Measurements from ENCODE around the gene CLASP1. TPM values are rescaled to one million over a fixed set of nuclear protein-coding genes. Genes with fewer than 3 reads are reported as not detected.

Gene CLASP1
- total and polyA plus RNA-seq, 2 experiments from 2014 or later: 16.6 to 56.3 TPM

DNA sequence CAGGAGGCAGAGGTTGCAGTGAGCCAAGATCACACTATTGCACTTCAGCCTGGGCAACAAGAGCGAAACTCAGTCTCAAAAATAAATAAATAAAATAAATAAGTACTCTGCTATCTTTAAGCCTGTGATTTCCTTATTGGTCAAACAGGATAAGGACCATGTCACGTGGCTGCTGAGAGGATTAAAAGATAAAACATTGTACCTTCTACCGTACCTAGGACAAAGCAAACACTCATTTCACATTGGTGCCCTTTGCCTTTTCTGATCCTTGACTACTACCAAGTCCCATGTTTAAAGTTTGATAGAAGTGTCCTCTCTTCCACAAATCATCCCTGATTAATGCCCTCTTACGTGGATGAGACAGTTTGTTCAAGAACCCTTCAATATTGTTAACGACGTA lies 244.0 kb downstream of the CLASP1 start:
- no peaks in the 10 kb centered on the region for H3K27me3 ChIP-seq (ENCODE audit: insufficient read depth)
- no peak overlapping the region for H3K27ac ChIP-seq (ENCODE audit: low read depth)
- 0 out of 2 replicates have a peak, but pooled peaks cover under 1% of the 10 kb centered on the region for H3K4me1 ChIP-seq (ENCODE audit: insufficient read depth)
- no peak overlapping the region for H3K4me3 ChIP-seq
- H3K9me3 Mint-ChIP-seq: no peaks in the 10 kb centered on the region
- peaks cover 8% of the 10 kb centered on the region; the same call in 1 of the 2 replicates for H3K36me3 ChIP-seq (ENCODE audit: insufficient read depth)
- no peak for ATAC-seq
- H3K9me2 ChIP-seq (ENCODE audit: insufficient read depth): no peaks in the 10 kb centered on the region
- peaks cover 2% of the 10 kb centered on the region for H3K27me3 Mint-ChIP-seq (ENCODE audit: insufficient read depth, low read depth, poor library complexity)
- TF ChIP-seq STAT1 (IDR thresholded peaks at IDR 0.05; ENCODE audit: unreplicated experiment): no peak
- no peak for TF ChIP-seq CREB1 (CRISPR knock-in tag; IDR thresholded peaks at IDR 0.05; ENCODE audit: low read depth)
- TF ChIP-seq EZH2phosphoT487 (IDR thresholded peaks at IDR 0.05; ENCODE audit: unreplicated experiment): no peak
- TF ChIP-seq, protein P1, sequence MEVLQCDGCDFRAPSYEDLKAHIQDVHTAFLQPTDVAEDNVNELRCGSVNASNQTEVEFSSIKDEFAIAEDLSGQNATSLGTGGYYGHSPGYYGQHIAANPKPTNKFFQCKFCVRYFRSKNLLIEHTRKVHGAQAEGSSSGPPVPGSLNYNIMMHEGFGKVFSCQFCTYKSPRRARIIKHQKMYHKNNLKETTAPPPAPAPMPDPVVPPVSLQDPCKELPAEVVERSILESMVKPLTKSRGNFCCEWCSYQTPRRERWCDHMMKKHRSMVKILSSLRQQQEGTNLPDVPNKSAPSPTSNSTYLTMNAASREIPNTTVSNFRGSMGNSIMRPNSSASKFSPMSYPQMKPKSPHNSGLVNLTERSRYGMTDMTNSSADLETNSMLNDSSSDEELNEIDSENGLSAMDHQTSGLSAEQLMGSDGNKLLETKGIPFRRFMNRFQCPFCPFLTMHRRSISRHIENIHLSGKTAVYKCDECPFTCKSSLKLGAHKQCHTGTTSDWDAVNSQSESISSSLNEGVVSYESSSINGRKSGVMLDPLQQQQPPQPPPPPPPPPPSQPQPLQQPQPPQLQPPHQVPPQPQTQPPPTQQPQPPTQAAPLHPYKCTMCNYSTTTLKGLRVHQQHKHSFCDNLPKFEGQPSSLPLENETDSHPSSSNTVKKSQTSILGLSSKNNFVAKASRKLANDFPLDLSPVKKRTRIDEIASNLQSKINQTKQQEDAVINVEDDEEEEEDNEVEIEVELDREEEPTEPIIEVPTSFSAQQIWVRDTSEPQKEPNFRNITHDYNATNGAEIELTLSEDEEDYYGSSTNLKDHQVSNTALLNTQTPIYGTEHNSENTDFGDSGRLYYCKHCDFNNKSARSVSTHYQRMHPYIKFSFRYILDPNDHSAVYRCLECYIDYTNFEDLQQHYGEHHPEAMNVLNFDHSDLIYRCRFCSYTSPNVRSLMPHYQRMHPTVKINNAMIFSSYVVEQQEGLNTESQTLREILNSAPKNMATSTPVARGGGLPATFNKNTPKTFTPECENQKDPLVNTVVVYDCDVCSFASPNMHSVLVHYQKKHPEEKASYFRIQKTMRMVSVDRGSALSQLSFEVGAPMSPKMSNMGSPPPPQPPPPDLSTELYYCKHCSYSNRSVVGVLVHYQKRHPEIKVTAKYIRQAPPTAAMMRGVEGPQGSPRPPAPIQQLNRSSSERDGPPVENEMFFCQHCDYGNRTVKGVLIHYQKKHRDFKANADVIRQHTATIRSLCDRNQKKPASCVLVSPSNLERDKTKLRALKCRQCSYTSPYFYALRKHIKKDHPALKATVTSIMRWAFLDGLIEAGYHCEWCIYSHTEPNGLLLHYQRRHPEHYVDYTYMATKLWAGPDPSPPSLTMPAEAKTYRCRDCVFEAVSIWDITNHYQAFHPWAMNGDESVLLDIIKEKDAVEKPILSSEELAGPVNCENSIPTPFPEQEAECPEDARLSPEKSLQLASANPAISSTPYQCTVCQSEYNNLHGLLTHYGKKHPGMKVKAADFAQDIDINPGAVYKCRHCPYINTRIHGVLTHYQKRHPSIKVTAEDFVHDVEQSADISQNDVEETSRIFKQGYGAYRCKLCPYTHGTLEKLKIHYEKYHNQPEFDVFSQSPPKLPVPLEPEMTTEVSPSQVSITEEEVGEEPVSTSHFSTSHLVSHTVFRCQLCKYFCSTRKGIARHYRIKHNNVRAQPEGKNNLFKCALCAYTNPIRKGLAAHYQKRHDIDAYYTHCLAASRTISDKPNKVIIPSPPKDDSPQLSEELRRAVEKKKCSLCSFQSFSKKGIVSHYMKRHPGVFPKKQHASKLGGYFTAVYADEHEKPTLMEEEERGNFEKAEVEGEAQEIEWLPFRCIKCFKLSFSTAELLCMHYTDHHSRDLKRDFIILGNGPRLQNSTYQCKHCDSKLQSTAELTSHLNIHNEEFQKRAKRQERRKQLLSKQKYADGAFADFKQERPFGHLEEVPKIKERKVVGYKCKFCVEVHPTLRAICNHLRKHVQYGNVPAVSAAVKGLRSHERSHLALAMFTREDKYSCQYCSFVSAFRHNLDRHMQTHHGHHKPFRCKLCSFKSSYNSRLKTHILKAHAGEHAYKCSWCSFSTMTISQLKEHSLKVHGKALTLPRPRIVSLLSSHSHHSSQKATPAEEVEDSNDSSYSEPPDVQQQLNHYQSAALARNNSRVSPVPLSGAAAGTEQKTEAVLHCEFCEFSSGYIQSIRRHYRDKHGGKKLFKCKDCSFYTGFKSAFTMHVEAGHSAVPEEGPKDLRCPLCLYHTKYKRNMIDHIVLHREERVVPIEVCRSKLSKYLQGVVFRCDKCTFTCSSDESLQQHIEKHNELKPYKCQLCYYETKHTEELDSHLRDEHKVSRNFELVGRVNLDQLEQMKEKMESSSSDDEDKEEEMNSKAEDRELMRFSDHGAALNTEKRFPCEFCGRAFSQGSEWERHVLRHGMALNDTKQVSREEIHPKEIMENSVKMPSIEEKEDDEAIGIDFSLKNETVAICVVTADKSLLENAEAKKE (CRISPR knock-in tag; IDR thresholded peaks at IDR 0.05): no peak
- TF ChIP-seq, protein P2, sequence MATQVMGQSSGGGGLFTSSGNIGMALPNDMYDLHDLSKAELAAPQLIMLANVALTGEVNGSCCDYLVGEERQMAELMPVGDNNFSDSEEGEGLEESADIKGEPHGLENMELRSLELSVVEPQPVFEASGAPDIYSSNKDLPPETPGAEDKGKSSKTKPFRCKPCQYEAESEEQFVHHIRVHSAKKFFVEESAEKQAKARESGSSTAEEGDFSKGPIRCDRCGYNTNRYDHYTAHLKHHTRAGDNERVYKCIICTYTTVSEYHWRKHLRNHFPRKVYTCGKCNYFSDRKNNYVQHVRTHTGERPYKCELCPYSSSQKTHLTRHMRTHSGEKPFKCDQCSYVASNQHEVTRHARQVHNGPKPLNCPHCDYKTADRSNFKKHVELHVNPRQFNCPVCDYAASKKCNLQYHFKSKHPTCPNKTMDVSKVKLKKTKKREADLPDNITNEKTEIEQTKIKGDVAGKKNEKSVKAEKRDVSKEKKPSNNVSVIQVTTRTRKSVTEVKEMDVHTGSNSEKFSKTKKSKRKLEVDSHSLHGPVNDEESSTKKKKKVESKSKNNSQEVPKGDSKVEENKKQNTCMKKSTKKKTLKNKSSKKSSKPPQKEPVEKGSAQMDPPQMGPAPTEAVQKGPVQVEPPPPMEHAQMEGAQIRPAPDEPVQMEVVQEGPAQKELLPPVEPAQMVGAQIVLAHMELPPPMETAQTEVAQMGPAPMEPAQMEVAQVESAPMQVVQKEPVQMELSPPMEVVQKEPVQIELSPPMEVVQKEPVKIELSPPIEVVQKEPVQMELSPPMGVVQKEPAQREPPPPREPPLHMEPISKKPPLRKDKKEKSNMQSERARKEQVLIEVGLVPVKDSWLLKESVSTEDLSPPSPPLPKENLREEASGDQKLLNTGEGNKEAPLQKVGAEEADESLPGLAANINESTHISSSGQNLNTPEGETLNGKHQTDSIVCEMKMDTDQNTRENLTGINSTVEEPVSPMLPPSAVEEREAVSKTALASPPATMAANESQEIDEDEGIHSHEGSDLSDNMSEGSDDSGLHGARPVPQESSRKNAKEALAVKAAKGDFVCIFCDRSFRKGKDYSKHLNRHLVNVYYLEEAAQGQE (IDR thresholded peaks at IDR 0.05; ENCODE audit: unreplicated experiment): no peak
- TF ChIP-seq, protein P3, sequence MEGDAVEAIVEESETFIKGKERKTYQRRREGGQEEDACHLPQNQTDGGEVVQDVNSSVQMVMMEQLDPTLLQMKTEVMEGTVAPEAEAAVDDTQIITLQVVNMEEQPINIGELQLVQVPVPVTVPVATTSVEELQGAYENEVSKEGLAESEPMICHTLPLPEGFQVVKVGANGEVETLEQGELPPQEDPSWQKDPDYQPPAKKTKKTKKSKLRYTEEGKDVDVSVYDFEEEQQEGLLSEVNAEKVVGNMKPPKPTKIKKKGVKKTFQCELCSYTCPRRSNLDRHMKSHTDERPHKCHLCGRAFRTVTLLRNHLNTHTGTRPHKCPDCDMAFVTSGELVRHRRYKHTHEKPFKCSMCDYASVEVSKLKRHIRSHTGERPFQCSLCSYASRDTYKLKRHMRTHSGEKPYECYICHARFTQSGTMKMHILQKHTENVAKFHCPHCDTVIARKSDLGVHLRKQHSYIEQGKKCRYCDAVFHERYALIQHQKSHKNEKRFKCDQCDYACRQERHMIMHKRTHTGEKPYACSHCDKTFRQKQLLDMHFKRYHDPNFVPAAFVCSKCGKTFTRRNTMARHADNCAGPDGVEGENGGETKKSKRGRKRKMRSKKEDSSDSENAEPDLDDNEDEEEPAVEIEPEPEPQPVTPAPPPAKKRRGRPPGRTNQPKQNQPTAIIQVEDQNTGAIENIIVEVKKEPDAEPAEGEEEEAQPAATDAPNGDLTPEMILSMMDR (conservative IDR thresholded peaks at IDR 0.05; ENCODE audit: low read depth in 2 of 2): no peak
- peaks cover 41% of the 10 kb centered on the region for H3K36me3 Mint-ChIP-seq (ENCODE audit: low read depth)
- no peak for DNase-seq (ENCODE audit: low spot score)
- no peaks in the 10 kb centered on the region for H3F3A ChIP-seq (replicated peaks; ENCODE audit: low read depth)
- no peak overlapping the region for H3K27ac Mint-ChIP-seq
- H3K79me2 ChIP-seq (replicated peaks; ENCODE audit: insufficient read depth): no peaks in the 10 kb centered on the region
- H3K4me3 Mint-ChIP-seq: no peak overlapping the region
- no peaks in the 10 kb centered on the region for H3K4me1 Mint-ChIP-seq
- no peak overlapping the region for H3K4me2 ChIP-seq
- no peak overlapping the region for H2AFZ ChIP-seq
- H4K20me1 ChIP-seq (replicated peaks; ENCODE audit: insufficient read depth): no peaks in the 10 kb centered on the region
